PFSK-1 (cell line): Measurements from ENCODE around the gene PODXL2. TPM values are rescaled to one million over a fixed set of nuclear protein-coding genes. Genes with fewer than 3 reads are reported as not detected.

ENCODE experiments used
- FOXP2 ChIP-seq: optimal IDR thresholded peaks from 2 replicates; pipeline ENCODE3; 2011; ENCODE audit warnings: borderline replicate concordance, control low read depth, inconsistent platforms; ENCODE audit not compliant: insufficient read depth; ENCODE audit errors: extremely low read length, extremely low read depth
- POLR2AphosphoS5 ChIP-seq: IDR thresholded peaks from 2 replicates; pipeline ENCODE4 v1.6.1; 2012; ENCODE audit warnings: low read depth, mild to moderate bottlenecking, control low read depth, low read length, moderate library complexity
- REST ChIP-seq, 2 experiments: IDR thresholded peaks; 2 replicates each; pipeline versions ENCODE4 v1.6.1 to v1.8.0; 2011 to 2012; ENCODE audit warnings: low read depth in 2 of 2, low read length in 2 of 2, control low read depth in 1 of 2, inconsistent platforms in 1 of 2, mild to moderate bottlenecking in 1 of 2, moderate library complexity in 1 of 2; ENCODE audit not compliant: insufficient read depth in 1 of 2
- SIN3A ChIP-seq: IDR thresholded peaks from 2 replicates; pipeline ENCODE4 v1.6.1; 2012; ENCODE audit warnings: mild to moderate bottlenecking, low read length, moderate library complexity, borderline replicate concordance; ENCODE audit not compliant: insufficient read depth
- TAF1 ChIP-seq: IDR thresholded peaks from 2 replicates; pipeline ENCODE4 v1.6.1; 2012; ENCODE audit warnings: low read length, control low read depth, borderline replicate concordance; ENCODE audit not compliant: insufficient read depth
- polyA plus RNA-seq: library from polyadenylated mRNA; unstranded; fragments of >200 nt; gene quantifications from one replicate; pipeline ENCODE4 v1.2.1, GENCODE V29; 2012; ENCODE audit warnings: low read depth, missing spikeins; ENCODE audit not compliant: insufficient read length

PODXL2 gene
- polyA plus RNA-seq = 39.5 TPM

- no peak for TF ChIP-seq TAF1
- TF ChIP-seq FOXP2 = no peak
- TF ChIP-seq SIN3A = no peak
- peak; percentile 84 to 92 for TF ChIP-seq REST (IDR thresholded peaks at IDR 0.05; ENCODE audit: insufficient read depth in 1 of 2, low read depth in 2 of 2, low read length in 2 of 2)
These were observed at the start of gene PODXL2 for GRCh38 chr3:127628788-127629466. TSS of gene PODXL2 (plus strand) at chr3:127629185. CDS start at chr3:127629220, 35 bp downstream.

GRCh38 chr3:127580327-127581060 is 48.5 kb upstream of the PODXL2 start:
- no peak for TF ChIP-seq POLR2AphosphoS5
- TF ChIP-seq SIN3A = no peak
- TF ChIP-seq FOXP2 = no peak
- no peak for TF ChIP-seq TAF1
- no peak for TF ChIP-seq REST (IDR thresholded peaks at IDR 0.05; ENCODE audit: insufficient read depth in 1 of 2, low read depth in 2 of 2, low read length in 2 of 2)

- no peak for TF ChIP-seq TAF1
- TF ChIP-seq FOXP2 = no peak
- TF ChIP-seq REST (IDR thresholded peaks at IDR 0.05; ENCODE audit: insufficient read depth in 1 of 2, low read depth in 2 of 2, low read length in 2 of 2) = no peak
- no peak for TF ChIP-seq SIN3A
- no peak for TF ChIP-seq POLR2AphosphoS5
These were observed 44.3 kb upstream of the PODXL2 start for GRCh38 chr3:127584734-127585133.

DNA sequence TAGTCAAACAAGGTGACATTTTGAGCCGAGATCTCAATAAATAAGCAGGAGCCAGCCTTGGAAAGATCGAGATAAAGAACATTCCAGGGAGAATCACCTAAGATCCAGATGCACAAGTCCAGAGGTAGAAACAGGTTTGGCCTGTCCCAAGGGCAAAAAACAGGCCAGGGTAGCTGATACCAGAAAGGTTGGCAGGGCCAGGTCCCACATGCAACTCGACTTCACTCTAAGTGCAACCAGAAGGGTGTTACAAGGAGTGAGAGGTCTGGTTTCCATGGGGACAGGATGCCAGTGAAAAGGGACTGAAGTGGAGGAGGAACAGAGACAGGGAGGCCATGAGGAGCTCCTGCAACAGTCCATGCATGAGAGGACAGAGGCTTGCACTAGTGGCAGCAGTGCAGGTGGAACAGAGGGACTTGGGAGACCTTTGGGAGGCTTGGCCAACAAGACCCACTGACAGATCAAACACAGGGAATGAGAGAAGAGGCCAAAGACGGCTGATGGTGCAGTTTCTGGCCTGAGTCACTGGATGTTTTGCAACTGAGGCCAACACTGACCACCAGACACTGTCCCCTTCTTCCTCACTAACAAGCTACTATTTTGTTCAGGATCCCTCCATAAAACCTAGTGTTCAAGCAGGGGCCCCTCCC is 43.7 kb upstream of the PODXL2 start:
- no peak for TF ChIP-seq POLR2AphosphoS5
- no peak for TF ChIP-seq TAF1
- TF ChIP-seq SIN3A = no peak
- TF ChIP-seq FOXP2 = no peak
- TF ChIP-seq REST (IDR thresholded peaks at IDR 0.05; ENCODE audit: insufficient read depth in 1 of 2, low read depth in 2 of 2, low read length in 2 of 2) = no peak
